OCI-LY3 (cell line): ENCODE results near the gene ANKRD11.

ENCODE experiments used
- CTCF ChIP-seq: fragments of 200-600, 300-600 bp; sonication (generic); IDR thresholded peaks from 2 replicates; pipeline ENCODE4 v1.5.1; 2014; ENCODE audit warnings: antibody characterized with exemption, low read length, low read depth
- EZH2phosphoT487 ChIP-seq: fragments of 200-600 bp; shearing (Covaris generic); IDR thresholded peaks from 2 replicates; pipeline ENCODE4 v1.6.1; 2018; ENCODE audit warnings: antibody characterized with exemption, mixed run types, low read depth

GRCh38 chr16:89456419-89456959, 33.9 kb downstream of the ANKRD11 start:
- TF ChIP-seq CTCF (no peak), EZH2phosphoT487 (no peak)
